HL-60/S4 treated with phorbol 12-myristate 13-acetate at 8.2 ng/mL for 4 days and 3 days (cell line): Measurements from ENCODE around the gene AQP2.
"Not testable (repeated sequence)": the region's sequence is repeated elsewhere in the genome, so short reads cannot be mapped to it uniquely, and the experiment has no call there.

ENCODE experiments used
- in situ Hi-C: fragments of 300-500 bp; cut with MboI; formaldehyde crosslinking; loops from 2 replicates; pipeline ENCODE4 v1.15.0; 2022; ENCODE audit warnings: low sequenced_read_pairs

Gene AQP2

DNA sequence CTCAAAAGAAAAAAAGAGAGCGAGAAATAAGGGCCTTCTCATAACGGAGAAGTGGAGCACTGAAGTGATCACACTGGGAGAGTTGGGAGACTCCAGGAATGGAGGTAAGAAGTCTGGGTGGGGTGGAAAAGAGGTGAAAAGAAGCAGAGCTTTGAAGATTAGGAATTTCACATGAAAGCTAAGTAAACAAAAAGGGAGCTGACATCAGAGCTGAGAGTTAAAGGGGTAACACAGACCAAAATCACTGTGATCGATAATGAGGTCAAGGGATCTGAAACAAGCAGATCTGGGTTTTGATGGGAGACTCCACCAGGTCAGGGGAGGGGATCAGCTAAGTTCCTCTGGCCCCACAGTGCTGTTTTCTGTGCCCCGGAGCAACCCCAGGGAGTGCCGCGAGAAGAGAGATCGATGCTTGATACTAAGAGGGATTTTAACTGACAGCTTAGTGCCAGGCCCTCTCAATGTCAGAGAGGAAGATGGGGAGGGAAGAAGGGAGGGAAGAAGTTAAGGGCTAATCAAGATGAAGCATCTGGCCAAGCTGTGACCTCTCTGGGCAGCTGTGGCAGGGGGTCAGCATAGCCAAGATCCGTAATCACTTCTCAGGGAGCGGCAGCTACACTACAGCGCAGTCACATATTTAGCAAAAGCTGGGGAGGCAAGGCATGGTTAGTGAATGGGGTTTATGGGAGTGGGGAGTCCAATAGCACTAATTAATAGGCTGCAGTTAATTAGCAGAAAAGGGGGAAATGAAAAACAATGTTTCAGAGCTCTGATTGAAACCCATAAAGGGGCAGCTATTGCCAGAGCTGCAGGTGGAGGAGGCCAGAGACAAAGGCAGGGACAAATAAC lies 30.2 kb downstream of the AQP2 start:
- in situ Hi-C loops = no loop called here

DNA sequence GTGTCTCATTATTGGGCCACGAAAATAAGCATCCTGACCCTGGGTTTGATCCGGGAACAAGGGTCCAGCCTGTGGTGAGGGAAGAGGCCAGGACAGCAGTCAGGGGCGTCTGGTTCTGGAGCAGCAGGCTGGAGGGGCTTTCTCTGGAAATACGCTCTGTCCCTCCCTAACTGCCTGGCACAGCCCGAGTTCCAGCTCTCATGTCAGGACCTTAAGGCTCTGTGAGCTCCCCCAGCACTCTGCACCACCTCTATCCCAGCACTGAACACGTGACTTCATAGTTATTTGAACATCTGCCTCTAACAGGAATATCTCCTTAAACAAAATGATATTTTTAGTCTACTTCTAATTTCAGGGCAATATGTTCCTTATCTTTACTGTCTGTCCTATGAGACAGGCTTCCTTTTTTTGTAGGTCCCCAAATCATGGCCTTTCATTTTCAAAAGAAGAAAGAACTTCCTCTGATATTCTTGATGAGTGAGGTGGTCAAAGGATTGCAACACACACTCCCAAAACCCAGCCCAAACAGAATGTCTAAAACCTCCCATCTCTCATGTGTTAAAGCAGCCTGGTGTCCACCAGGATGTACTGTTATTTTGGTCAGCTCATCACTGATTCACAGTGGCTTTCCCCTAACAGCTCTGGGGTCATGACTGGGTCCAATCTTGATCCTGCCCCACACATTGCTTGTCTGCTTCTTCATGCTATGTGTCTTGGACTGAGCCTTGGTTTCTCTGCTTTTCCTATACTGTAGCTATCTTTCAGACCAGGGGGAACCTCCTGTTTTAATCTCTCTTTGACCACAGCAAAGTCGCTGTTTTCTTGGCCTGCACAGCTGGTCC lies 31.9 kb downstream of the AQP2 start:
- in situ Hi-C loops = no loop called here

DNA sequence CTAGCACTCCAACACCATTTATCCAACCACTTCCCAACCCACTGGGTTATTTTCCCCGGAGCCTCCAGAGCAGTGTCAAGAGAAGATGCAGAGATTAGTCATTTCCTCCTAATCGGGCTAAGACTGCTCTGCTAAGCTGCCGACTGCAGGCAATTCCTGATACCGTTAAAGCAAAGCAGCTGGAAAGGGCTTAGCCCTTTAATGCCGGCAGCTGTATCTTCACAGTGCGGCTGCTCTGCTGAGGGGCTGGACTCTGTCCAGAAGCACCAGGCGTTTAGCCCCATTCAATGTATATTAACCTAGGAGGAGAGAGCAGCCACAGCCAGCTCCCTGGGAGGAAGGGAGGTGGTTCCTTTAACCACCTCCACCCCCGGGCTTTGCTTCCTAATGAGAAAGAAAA lies 33.4 kb downstream of the AQP2 start:
- in situ Hi-C loops = no loop called here

DNA sequence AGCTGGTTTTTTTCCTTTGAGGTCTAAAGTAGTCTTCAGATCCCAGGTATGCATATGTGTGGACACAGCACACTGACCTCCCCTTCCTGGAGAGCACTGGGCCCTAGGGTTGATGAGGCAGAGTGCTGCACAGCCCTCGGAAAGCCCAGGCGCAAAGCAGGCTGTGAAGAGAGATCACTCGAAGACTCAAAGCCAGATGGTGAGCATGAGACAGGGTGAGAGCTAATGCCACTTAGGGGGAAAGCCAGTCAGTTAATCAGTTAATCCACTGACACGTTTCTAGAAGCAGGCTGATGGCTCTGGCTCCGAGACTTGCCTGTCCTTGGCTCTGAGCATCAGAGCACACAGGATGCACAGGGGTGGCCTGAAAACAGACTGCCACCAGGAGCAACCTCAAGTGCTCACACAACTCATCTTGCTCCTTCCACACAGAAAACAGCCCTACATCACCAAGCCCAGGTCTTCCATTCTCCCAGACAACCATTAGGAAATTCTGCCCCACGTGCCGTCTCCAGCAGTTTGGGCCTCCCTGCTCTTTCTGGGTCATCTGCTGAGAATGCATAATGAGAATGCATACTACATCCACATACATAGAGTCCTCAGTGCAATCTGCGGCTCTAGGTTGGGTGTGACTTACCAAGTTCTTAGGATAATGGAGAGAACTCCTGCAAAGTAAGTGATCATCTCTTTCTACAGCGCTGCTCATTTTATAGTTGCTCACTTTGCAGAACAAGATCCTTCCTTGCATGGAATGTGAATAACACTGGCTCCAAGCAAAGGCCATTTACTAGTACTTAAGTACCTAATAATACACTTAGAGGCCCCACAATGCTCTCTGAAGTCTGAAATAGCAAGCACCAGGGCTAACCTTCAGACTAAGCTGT lies 34.2 kb downstream of the AQP2 start:
- in situ Hi-C loops = no loop called here

DNA sequence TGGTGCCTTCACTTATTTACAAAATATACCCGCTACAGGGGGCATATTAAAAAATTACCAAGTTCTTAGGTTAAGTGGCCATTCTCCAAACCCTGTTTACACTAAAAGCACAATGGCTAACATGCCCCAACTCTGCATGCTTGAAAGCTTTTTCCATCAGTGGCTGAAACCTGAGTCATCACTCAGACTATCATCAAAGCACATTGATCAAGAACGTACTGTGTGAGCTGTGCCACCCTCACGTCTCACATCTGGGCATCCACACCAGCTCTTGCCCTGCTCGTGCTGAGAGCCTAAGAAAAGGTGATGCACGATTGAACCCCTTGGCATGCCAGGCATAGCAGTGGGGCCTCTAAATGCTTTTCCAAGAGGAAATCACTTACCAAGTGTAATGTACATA lies 35.4 kb downstream of the AQP2 start:
- in situ Hi-C loops = no loop called here

DNA sequence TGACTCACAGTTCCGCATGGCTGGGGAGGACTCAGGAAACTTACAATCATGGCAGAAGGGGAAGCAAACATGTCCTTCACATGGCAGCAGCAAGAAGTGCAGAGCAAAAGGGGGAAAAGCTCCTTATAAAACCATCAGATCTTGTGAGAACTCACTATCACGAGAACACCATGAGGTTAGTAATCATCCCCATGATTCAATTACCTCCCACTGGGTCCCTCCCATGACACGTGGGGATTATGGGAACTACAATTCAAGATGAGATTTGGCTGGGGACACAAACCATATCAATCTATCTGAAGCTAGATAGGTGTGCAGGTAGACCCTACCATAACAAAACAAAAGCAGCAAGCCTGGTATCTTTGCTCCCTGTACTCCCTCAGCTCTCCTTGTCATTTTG lies 35.9 kb downstream of the AQP2 start:
- in situ Hi-C loops = not testable (repeated sequence)

DNA sequence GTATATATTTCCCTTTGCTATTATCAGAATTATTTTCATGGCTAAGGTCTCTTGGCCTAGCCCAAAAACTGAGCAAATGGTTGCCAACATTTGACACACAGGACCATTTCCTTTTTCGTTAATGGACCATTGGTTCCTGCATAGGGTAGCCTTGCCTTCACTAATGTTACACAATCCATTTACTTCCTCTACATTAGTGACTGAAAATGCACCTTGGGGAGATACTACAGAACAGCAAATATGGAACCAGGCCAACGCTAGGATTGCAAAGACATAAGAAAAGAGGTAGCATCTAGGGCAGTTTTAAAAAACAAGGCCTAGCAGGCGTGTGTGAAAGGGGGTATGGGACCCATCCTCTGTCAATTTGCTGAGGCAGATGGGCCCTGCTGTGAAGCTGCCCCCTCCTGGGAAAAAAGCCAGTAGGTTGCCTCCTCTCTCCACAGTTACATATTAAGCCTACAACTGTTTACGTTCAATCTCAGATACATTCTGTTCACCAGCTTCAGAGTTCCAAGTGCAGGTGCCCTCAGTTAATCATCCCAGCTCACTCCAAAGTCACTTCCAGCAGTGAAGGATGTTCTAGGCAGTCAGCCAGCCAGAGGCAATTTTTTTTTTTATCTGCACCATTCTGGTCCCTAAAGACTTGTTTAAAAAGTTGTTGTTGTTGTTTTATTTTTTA lies 37.2 kb downstream of the AQP2 start:
- in situ Hi-C loops = no loop called here

DNA sequence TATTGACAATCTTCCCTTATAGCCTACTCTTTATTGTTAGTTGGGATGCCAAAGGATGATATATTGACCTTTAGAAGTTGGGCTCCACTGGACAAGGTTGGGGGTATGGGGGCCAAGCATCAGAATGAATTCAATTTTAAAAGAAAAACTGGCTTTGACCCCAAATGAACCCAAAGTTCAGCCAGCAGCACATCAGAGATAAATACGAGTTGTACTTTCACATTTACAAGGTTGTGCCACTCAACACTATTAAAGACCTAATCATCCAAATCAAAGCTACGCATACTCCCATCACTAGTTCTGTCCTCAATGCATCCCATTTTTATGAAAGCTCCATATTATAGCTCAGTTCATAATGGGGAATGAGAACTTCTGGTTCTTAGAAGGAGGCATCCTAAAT lies 38.9 kb downstream of the AQP2 start:
- in situ Hi-C loops = not testable (repeated sequence)

DNA sequence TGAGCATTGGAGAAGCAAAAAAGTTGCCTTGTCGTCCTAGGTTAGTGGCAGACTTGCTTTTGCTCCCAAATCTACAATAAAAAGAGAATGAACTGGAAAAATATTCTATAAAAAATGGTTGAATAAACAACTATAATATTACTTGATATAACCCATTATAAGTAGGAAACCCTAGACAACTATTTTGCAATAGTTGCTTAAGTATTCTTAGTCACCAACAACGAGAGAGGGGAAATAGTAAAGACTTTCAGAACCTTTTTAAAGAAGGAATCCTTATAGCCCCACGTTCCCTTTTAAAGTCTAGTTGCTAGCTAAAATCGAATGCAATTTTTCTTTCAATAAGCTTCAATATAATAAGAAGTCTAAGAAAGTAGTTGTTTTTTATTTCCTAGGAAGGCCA lies 39.7 kb downstream of the AQP2 start:
- in situ Hi-C loops = no loop called here

DNA sequence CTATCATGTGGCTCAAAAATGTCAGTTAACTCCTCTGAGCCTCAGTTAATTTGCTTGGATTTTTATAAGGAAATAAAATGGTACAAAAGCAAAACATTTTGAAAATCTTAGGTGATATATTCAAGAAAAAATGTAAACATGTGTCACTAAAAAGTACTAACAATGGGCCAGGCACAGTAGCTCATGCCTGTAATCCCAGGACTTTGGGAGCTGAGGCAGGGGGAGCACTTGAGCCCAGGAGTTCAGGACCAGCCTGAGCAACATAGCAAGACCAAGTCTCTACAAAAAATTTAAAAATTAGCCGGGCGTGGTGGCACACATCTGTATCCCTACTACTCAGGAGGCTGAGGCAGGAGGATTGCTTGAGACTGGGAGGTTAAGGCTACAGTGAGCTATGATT lies 47.9 kb downstream of the AQP2 start:
- in situ Hi-C loops = no loop called here

DNA sequence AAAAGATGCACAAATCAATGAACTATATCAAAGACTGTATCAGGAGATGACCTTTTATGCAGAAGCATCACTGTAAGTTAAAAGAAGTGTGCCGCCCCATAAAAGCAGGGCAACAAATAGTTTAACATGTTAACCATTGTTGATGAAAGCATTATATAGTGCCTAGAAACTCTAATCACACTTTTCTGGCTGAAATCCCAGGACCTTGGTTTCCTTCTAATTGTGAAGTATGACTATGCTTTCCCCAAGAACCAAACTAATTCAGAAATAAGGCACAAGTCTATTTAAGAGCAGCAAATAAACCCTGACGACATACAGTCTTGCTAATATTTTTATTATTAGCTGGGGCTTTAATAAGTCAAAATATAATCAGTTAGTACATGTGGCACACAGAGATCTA lies 53.1 kb downstream of the AQP2 start:
- in situ Hi-C loops = no loop called here

DNA sequence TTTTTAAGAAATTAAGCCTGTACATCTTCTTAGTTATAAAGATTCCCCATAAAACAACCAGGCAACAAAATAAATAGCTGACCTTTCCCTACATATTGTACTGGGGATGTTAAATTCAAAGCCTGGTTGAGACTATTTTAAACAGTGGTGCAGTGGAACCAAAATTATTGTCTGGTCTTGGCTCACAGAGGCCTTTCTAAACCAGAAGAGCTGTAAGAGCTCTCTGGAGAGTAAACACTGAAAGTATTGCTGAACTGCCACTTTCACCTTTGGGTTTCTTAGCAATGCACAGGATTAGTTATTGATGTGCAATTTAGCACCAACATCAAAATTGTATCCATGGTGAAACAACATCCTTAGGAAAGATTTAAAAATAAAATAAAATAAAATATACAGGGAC lies 54.2 kb downstream of the AQP2 start:
- in situ Hi-C loops = no loop called here

DNA sequence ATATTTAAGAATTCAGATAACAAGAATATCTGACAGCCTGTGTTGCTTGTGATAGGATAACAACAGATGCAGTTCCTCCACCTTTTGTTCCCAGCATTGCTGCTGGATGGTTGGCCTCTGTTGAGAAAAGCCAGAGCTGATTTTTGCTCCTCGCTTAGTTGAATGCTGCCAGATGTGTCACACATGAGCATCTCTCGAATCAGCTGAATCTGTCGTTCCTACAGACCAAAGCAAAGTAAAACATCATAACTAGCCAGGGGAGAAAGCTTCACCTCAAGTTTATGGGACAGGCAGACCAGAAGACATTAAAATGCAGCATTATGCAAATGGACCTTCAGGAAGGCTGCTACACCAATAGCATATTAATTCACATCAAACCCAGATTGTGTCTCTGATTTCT lies 54.6 kb downstream of the AQP2 start:
- in situ Hi-C loops = no loop called here

DNA sequence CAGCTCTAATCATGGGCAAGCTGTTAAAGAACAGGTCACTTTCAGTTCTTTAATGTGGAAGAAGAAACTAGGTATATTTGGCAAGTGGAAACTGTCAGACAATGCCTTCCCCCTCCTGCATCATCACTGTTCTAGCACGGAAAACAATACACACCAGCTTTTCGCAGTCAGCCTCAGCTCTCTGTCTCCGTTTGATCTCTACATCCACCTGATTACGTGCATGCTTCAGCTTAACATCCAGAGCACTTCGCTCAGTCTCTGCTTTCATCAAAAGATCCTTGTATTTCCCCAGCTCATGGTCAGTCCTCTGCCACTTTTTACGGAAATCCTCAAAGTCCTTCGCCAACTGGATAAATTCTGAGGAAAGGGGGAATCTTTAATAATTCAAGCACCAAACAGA lies 55.7 kb downstream of the AQP2 start:
- in situ Hi-C loops = no loop called here

DNA sequence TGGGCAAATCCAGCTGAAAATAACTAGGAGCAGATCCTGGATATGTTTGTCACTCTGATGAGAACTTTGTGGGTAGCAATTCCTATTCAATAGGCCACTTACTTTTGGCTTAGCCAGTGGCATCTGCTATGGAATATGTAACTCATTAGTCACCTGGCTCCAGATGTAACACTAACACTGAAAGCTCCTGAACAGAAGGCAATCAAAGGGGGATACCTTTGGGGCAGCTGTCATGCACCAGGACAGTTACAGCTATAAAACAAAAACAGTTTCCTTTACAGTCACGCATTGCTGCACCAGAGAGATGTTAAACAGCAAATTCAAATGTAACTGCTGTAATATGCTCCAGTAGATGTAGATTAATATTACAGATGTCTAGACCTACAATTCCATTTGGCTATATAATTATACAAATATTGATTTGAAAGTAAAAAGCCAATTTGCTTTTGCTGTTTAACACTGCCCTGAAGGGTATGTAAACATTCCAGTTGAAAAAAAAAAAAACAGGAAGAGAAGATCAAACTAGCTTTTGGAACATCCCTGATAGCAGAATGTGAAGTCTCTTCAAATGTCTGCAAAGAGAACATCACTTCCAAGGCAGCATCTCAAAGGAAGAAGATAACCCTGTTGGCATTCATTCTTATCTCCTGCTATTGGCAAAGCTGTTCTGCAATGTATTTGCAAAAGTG lies 56.4 kb downstream of the AQP2 start:
- in situ Hi-C loops = no loop called here
